Skeletal muscle satellite cell (primary cell): ENCODE data around the gene GSK3B.
"Not testable (repeated sequence)": the region's sequence is repeated elsewhere in the genome, so short reads cannot be mapped to it uniquely, and the experiment has no call there.

Experiments used
- H3K27me3 ChIP-seq: 2 replicates; pipeline ENCODE4 v1.7.0; 2013; ENCODE audit warnings: low read length; ENCODE audit not compliant: control insufficient read depth, insufficient read depth
- H3K36me3 ChIP-seq: 2 replicates; pipeline ENCODE4 v1.7.0; 2013; ENCODE audit warnings: mild to moderate bottlenecking, control low read depth, low read length; ENCODE audit not compliant: insufficient read depth
- H3K4me1 ChIP-seq: 2 replicates; pipeline ENCODE4 v1.7.0; 2013; ENCODE audit warnings: low read length; ENCODE audit not compliant: control insufficient read depth, insufficient read depth
- H3K4me2 ChIP-seq: 2 replicates; pipeline ENCODE4 v1.7.0; 2013; ENCODE audit warnings: mild to moderate bottlenecking, low read length
- H3K4me3 ChIP-seq: 2 replicates; pipeline ENCODE4 v1.7.0; 2013; ENCODE audit warnings: low read length
- H3K9ac ChIP-seq: 2 replicates; pipeline ENCODE4 v1.7.0; 2013; ENCODE audit warnings: mild to moderate bottlenecking, low read depth, low read length, moderate library complexity
- H3K9me3 ChIP-seq: replicated peaks from 2 replicates; pipeline ENCODE4 v1.7.0; 2013; ENCODE audit warnings: mild to moderate bottlenecking, control low read depth, low read length

Gene GSK3B

DNA sequence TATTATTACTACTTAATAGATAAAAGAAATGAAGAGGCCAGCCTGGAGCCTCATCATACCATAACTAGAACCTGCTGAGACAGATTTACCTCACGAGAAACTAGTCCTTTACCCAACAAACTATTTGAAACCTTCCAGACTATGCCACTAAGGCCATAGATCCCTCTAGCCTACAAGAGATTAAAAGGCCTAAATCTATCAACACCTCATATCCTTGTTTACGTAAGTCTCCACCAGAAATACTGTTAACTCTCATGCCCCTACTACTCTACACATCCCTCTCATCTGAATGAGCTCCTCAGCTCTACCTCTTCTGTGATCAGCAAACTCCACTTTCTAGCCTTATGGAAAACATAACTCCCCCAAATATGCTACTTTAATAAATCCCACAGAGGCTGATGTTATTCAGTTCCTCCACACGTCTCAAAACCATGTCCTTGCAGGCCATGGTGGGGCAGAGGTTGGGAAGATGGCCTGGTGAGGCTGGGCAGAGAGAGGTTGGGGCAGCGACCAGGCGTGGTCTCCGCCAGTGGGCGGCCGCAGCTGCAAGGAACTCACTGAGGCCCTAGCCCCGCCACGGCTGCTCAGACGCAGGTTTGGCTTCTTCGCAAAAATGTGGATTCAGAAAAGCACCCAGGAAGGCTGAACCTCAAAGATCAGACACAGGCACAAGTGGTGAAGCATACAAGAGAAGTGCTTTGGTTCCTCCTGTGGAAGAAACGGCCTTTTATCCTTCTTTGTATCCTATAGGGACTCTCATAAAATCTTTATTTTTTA is 65.8 kb downstream of the GSK3B start:
- no peaks in the 10 kb centered on the region for H3K4me1 ChIP-seq
- no peaks in the 10 kb centered on the region for H3K27me3 ChIP-seq
- H3K9ac ChIP-seq, result no peak overlapping the region
- H3K4me3 ChIP-seq, result no peak overlapping the region
- H3K4me2 ChIP-seq, result no peak overlapping the region
- no peaks in the 10 kb centered on the region for H3K36me3 ChIP-seq
- no peaks in the 10 kb centered on the region for H3K9me3 ChIP-seq

DNA sequence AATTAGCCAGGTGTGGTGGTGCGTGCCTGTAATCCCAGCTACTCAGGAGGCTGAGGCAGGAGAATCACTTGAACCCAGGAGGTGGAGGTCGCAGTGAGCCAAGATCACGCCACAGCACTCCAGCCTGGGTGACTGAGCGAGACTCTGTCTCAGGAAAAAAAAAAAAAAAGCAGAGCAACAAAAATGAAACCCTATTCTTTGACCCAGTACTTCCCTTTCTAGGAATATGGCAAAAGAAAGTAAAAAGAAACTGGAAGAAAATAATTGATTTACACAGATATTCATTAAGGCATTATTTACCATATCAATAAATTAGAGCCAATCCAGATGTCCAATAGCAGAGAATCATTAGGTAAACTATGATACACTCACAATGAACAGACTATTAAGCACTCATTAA is 67.0 kb downstream of the GSK3B start:
- Histone ChIP-seq H3K4me1 (peaks cover 7% of the 10 kb centered on the region), H3K4me3 (no peak overlapping the region), H3K9me3 (no peaks in the 10 kb centered on the region), H3K4me2 (no peak overlapping the region), H3K9ac (no peak overlapping the region), H3K27me3 (no peaks in the 10 kb centered on the region), H3K36me3 (no peaks in the 10 kb centered on the region)

DNA sequence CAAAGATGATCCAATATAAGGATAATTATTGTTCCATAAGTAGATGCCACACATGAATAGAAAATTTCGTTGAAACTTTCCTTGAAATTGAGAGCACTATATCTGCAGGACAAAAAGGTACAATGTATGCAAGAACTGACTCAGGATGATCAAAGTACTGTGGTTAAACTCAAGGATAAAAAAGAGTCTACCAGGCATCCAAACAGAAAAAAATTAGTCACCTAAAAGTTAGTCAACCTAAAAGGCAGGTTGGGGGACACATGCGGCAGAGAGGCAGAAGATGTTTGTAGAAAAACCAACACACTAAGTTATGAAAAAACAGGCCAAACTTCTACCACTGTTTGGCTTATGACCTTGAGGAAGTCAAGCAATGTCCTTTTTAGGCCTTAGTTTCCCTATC is 68.7 kb downstream of the GSK3B start:
- Histone ChIP-seq H3K4me1 (peaks cover 14% of the 10 kb centered on the region), H3K9me3 (no peaks in the 10 kb centered on the region), H3K4me3 (no peak overlapping the region), H3K9ac (no peak overlapping the region), H3K36me3 (no peaks in the 10 kb centered on the region), H3K27me3 (no peaks in the 10 kb centered on the region), H3K4me2 (no peak overlapping the region)

DNA sequence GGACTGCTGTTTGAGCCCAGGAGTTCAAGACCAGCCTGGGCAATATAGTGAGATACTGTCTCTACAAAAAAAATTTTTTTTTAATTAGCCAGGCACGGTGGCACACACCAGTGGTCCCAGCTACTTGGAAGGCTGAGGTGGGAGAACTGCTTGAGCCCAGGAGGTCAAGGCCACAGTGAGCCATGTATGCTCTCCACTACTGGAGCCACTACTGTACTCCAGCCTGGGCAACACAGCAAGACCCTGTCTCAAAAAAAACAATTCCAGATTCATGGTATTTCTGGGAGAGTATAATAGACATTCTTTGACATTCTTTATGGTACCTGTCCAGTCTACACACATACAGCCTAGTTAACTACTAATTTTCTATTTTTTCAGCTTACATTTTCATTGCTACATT is 70.1 kb downstream of the GSK3B start:
- Histone ChIP-seq H3K27me3 (no peaks in the 10 kb centered on the region), H3K9ac (no peak overlapping the region), H3K9me3 (no peaks in the 10 kb centered on the region), H3K36me3 (no peaks in the 10 kb centered on the region), H3K4me2 (no peak overlapping the region), H3K4me3 (no peak overlapping the region), H3K4me1 (peaks cover 14% of the 10 kb centered on the region)

DNA sequence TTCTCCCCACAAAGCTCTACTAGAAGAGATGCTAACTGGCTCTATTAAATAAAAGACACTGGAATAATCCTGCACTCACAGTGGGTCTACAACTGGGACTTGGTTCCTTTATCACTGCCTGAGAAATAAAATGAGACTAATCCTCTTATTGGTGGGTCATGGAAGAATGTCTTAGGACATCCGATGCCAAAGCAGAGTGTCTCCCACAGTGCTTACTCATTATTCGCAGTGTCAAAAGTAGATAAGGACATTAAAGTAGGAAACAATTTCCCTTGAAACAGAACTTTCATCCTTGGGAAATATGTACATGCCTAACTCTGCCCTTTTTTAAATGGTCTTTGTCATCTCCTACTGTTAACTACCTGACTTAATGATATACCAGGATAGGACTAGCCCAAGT is 71.5 kb downstream of the GSK3B start:
- Histone ChIP-seq H3K9me3 (no peaks in the 10 kb centered on the region), H3K4me1 (peaks cover 14% of the 10 kb centered on the region), H3K9ac (no peak overlapping the region), H3K27me3 (no peaks in the 10 kb centered on the region), H3K4me2 (no peak overlapping the region), H3K36me3 (no peaks in the 10 kb centered on the region), H3K4me3 (no peak overlapping the region)

DNA sequence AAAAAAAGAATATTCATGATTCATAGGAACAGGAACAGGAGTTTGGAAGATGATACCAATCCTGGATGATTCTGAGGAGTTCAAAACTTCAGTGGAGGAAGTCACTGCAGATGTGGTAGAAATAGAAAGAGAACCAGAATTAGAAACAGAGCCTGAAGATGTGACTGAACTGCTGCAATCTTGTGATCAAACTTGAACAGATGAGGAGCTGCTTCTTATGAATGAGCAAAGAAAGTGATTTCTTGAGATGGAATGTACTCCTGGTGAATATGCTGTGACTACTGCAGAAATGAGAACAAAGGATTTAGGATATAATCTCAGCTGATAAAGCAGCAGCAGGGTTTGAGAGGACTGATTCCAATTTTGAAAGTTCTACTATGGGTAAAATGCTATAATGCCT is 72.7 kb downstream of the GSK3B start:
- H3K4me3 ChIP-seq, result no peak overlapping the region
- peaks cover 14% of the 10 kb centered on the region for H3K4me1 ChIP-seq
- H3K27me3 ChIP-seq, result no peaks in the 10 kb centered on the region
- no peaks in the 10 kb centered on the region for H3K9me3 ChIP-seq
- no peak overlapping the region for H3K4me2 ChIP-seq
- H3K36me3 ChIP-seq, result no peaks in the 10 kb centered on the region
- H3K9ac ChIP-seq, result no peak overlapping the region

DNA sequence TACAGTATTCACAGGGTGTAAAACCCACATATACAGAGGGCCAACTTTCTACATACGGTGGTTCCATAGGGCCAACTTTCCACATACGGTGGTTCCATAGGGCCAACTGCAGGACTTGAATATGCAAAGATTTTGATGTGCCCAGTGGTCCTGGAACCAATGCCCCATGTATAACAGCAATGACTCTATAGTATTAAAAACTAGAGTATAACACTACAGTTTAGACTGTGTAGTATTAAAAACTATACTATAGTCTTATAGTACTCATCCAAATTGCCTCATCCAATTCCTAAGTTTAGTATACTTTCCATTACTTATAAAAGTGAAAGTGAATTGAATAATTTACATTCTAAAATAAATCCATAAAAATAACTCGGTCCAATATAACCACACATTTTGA is 75.9 kb downstream of the GSK3B start:
- H3K9me3 ChIP-seq, result no peaks in the 10 kb centered on the region
- H3K4me3 ChIP-seq, result no peak overlapping the region
- H3K9ac ChIP-seq, result no peak overlapping the region
- H3K4me1 ChIP-seq, result peaks cover 20% of the 10 kb centered on the region
- no peaks in the 10 kb centered on the region for H3K36me3 ChIP-seq
- H3K4me2 ChIP-seq, result no peak overlapping the region
- no peaks in the 10 kb centered on the region for H3K27me3 ChIP-seq

DNA sequence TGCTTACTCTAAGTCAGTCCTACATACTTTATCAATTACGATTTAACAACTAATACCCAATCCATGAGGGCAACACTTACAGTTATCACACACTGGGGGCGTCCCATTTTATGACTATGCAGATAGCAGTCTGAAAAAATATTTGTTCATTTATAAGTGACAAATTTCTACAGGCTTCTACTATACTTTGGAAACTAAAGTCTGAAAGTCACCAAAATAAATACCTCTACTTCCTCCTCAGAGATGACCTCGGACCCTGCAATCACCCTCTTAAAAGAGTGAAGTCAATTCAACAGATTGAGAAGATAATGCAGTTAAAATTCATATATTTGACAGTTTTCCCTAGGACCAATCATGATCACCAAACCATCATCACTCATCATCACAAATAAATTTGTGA is 76.6 kb downstream of the GSK3B start:
- Histone ChIP-seq H3K27me3 (no peaks in the 10 kb centered on the region), H3K4me3 (no peak overlapping the region), H3K36me3 (no peaks in the 10 kb centered on the region), H3K9me3 (no peaks in the 10 kb centered on the region), H3K9ac (no peak overlapping the region), H3K4me1 (peaks cover 16% of the 10 kb centered on the region), H3K4me2 (no peak overlapping the region)

DNA sequence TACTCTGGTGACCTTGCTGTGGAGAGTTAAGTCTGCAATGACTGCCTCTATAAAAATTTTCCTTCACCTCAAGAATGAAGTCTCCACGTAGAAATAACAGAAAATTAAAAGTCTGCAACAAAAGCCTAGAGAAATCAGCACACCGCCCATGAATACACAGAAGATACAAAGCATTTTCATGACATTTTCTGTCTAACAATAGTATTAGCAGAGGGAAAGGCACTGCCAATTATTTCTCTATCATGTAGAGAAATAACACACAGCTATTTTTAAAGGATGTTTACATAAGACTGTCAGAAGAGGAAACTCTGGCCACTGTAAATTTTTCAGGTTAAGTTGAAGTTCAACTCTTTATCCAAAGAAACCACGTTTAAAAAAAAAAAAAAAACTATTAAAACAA is 80.8 kb downstream of the GSK3B start:
- Histone ChIP-seq H3K9me3 (no peaks in the 10 kb centered on the region), H3K27me3 (no peaks in the 10 kb centered on the region), H3K4me3 (no peak overlapping the region), H3K4me2 (no peak overlapping the region), H3K9ac (no peak overlapping the region), H3K4me1 (peaks cover 6% of the 10 kb centered on the region), H3K36me3 (no peaks in the 10 kb centered on the region)

DNA sequence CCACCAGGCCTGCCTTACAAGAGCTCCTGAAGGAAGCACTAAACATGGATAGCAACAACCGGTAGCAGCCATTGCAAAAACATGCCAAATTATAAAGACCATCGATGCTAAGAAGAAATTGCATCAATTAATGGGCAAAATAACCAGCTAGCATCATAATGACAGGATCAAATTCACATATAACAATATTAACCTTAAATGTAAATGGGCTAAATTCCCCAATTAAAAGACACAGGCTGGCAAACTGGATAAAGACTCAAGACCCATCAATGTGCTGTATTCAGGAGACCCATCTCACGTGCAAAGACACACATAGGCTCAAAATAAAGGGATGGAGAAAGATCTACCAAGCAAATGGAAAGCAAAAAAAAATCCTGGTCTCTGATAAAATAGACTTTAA is 88.5 kb downstream of the GSK3B start:
- H3K4me2 ChIP-seq, H3K4me1 ChIP-seq, H3K4me3 ChIP-seq, H3K36me3 ChIP-seq, H3K9me3 ChIP-seq, H3K9ac ChIP-seq, H3K27me3 ChIP-seq: not testable (repeated sequence)

DNA sequence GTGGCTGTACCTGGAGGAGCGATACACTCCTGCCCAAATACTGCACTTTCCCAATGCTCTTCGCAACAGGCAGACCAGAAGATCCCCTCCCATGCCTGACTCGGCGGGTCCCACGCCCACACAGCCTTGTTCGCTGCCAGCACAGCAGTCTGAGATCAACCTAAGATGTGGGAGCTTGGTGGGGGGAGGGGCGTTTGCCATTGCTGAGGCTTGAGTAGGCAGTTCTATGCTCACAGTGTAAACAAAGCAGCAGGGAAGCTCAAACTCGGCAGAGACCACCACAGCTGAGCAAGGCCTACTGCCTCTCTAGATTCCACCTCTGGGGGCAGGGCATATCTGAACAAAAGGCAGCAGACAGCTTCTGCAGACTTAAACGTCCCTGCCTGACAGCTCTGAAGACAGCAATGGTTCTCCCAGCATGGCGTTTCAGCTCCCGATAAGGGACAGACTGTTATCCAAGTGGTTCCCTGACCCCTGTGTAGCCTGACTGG is 90.2 kb downstream of the GSK3B start:
- not testable (repeated sequence) for H3K4me3 ChIP-seq, H3K36me3 ChIP-seq, H3K9ac ChIP-seq, H3K9me3 ChIP-seq, H3K4me1 ChIP-seq, H3K4me2 ChIP-seq, H3K27me3 ChIP-seq

DNA sequence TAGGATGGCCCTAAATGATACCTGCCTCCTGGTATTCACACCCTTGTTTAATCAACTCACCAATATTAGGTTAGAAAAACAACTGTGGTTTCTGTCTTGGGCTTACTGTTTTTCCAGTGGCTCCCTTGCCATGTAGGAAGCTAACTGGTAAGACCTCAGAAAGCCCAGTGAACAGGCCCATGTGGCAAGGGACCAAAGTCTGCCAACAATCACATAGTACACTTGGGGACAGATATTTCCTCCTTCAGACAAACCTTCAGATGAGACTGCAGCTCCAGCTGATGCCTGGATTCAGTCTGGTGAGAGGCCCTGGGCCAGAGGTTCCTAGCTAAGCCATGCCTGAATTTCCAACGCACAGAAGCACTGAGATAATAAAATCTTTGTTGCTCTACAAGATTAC is 96.1 kb downstream of the GSK3B start:
- Histone ChIP-seq H3K36me3 (peaks cover 14% of the 10 kb centered on the region), H3K9me3 (no peaks in the 10 kb centered on the region)

More for the DNA sequence above, 96.1 kb downstream of the GSK3B start:
- Histone ChIP-seq H3K4me1 (peaks cover 4% of the 10 kb centered on the region), H3K27me3 (no peaks in the 10 kb centered on the region), H3K9ac (no peak overlapping the region), H3K4me3 (no peak overlapping the region), H3K4me2 (no peak overlapping the region)
